ENCODE results near the gene MTARC1. TPM values are rescaled to one million over a fixed set of nuclear protein-coding genes. Genes with fewer than 3 reads are reported as not detected.

Gene MTARC1
- total and polyA plus RNA-seq, 7 donors, result 5.3 to 31.4 (median 11.2) TPM

- Histone ChIP-seq H3K27me3 (no peaks in the 10 kb centered on the region), H3K36me3 (peaks cover 0 to 38% (median 7%) of the 10 kb centered on the region in 4 donors), H3K4me3 (no peak overlapping the region), H3K4me1 (peaks cover 0 to 8% (median 3%) of the 10 kb centered on the region in 4 donors), H3K9me3 (no peaks in the 10 kb centered on the region), H3K27ac (no peak overlapping the region)
- intact Hi-C loops (cut with DNase I), result no loop called here
- 79 to 92% methylated on average over 15 of the region's 15 CpGs for WGBS, 2 donors
- TF ChIP-seq POLR2A (IDR thresholded peaks at IDR 0.05) (no peak), CTCF (IDR thresholded peaks at IDR 0.05) (no peak), POLR2AphosphoS5 (IDR thresholded peaks at IDR 0.05) (no peak)
- DNase-seq, result no peak
Measured at GRCh38 chr1:220770245-220770913, 16.3 kb upstream of the MTARC1 start.

- WGBS, 2 donors, result 90 to 92% methylated on average over 4 of the region's 4 CpGs
- intact Hi-C loops (cut with DNase I), result no loop called here
- H3K9me3 ChIP-seq, result no peaks in the 10 kb centered on the region
- H3K27ac ChIP-seq, result no peak overlapping the region
- TF ChIP-seq CTCF (IDR thresholded peaks at IDR 0.05) (no peak), EP300 (IDR thresholded peaks at IDR 0.05) (no peak), POLR2AphosphoS5 (IDR thresholded peaks at IDR 0.05) (no peak), POLR2A (IDR thresholded peaks at IDR 0.05) (no peak)
- H3K27me3 ChIP-seq, result no peaks in the 10 kb centered on the region
- H3K4me3 ChIP-seq, result no peak overlapping the region
- DNase-seq, result no peak
- peaks cover 0 to 38% (median 7%) of the 10 kb centered on the region in 4 donors for H3K36me3 ChIP-seq
- peaks cover 0 to 6% (median 2%) of the 10 kb centered on the region in 4 donors for H3K4me1 ChIP-seq
Measured at GRCh38 chr1:220772846-220773245, 13.9 kb upstream of the MTARC1 start.

GRCh38 chr1:220775240-220775853, 11.4 kb upstream of the MTARC1 start:
- no peak for DNase-seq
- Histone ChIP-seq H3K36me3 (peaks cover 0 to 31% (median 2%) of the 10 kb centered on the region in 4 donors), H3K4me1 (peaks cover 0 to 6% (median 0%) of the 10 kb centered on the region in 4 donors), H3K27me3 (no peaks in the 10 kb centered on the region), H3K27ac (no peak overlapping the region), H3K4me3 (no peak overlapping the region), H3K9me3 (no peaks in the 10 kb centered on the region)
- TF ChIP-seq CTCF (IDR thresholded peaks at IDR 0.05) (peak in 3 of 4 experiments; percentile 68 to 78 (median 69)), EP300 (IDR thresholded peaks at IDR 0.05) (no peak)
- 15 to 31% methylated on average over 8 of the region's 8 CpGs for WGBS, 2 donors
- intact Hi-C loops (cut with DNase I), result loop anchor here (2.0 kb wide), 2 partner anchors 29 to 85 kb away; partner anchors contain the start of gene C1orf115

- Histone ChIP-seq H3K4me1 (peaks cover 0 to 6% (median 0%) of the 10 kb centered on the region in 4 donors), H3K27ac (no peak overlapping the region), H3K36me3 (peaks cover 0 to 24% (median 0%) of the 10 kb centered on the region in 4 donors), H3K27me3 (no peaks in the 10 kb centered on the region), H3K4me3 (no peak overlapping the region), H3K9me3 (no peaks in the 10 kb centered on the region)
- DNase-seq, result no peak
- intact Hi-C loops (cut with DNase I), result no loop called here
- 87 to 95% methylated on average over 7 of the region's 7 CpGs for WGBS, 2 donors
- no peak for TF ChIP-seq EP300 (IDR thresholded peaks at IDR 0.05)
- TF ChIP-seq POLR2A (IDR thresholded peaks at IDR 0.05), result no peak
- TF ChIP-seq POLR2AphosphoS5 (IDR thresholded peaks at IDR 0.05), result no peak
- no peak for TF ChIP-seq CTCF (IDR thresholded peaks at IDR 0.05)
Measured at GRCh38 chr1:220776254-220776653, 10.5 kb upstream of the MTARC1 start.
